HL-60/S4 treated with phorbol 12-myristate 13-acetate at 8.2 ng/mL for 4 days and 3 days (cell line): ENCODE data around the gene SF3B2.

ENCODE experiments used
- in situ Hi-C: fragments of 300-500 bp; cut with MboI; formaldehyde crosslinking; loops from 2 replicates; pipeline ENCODE4 v1.15.0; 2022; ENCODE audit warnings: low sequenced_read_pairs

SF3B2 gene

DNA sequence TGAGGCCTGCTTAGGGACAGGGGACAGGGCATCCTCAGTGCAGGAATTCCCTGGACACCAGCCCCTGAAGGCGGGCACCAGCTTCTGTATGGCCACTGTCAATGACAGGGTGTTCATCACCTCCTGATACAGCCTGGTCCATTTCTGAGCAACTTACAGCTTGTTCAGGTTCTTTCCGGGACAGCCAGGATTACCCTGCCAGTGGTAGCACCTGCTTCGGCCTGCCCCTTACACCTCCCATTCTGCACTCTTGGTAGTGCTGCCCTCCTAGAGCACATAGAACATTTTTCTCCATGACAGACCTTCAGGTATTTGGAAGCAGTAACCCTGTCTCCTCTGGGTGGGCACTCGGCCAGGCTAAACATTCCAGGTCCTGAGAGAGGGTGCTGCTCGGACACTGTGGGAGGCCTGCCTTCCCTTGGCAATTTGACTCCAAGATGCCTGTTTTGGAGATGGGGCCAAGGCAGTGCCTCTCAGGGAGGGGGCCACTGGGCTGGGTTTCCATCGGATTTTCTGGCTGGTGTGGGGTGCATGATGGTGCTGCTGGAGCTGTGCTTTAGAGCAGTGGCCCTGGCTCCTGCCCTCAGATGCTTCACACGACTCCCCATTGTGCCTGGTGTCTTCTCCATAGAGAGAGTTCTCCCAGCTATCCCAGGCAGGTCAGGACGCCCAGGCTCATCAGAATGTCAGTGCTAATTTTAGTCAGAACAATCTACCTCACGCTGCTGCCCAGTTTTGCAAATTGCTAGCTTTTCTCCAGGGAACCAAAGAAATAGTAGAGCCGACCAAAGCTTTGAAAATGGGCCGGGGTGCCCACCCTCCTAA lies 4.4 kb upstream of the SF3B2 start:
- in situ Hi-C loops, result no loop called here

DNA sequence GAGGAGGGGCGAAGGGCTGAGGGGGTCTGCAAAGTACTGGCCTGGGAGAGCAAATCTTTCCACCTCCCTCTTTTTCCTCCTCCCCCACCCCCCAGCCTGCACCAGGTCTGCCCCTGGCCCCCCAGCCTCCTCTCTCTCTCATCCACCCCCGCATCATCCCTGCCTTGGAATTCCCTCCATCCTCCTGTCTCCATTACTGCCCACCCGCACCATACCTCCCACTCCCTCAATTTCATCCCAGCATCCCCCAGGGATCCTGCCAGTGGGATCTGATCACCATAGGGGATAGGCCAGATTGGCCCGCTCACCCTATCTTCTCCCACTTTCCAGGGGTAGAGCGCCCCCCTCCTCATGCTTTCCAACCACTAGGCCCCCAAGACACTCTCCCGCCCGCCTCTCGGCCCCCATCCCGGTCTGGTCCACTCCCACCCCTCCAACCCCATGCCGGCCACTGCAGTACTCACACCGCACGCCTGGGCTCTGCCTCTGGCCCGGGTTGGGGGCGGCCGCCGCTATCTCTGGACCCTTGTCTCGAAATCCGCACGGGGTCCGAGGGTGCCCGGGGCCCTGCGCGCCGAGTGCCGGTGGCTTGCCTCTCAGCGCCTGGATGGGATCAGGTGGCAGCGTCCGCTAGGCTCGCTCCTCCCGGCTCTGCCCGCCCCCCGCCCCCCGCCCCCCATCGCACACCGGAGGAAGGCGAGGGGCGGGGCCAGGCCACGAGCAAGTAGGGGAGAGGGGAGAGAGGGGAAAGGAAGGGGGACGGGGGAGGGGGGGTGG lies 3.4 kb upstream of the SF3B2 start, which contains the start of gene GAL3ST3:
Gene GAL3ST3, minus strand, starts transcription at position 615 of the 777 bp plus-strand sequence. CDS start 3,746 bp downstream, outside the sequence.
- in situ Hi-C loops, result no loop called here

- in situ Hi-C loops, result no loop called here
Observed at GRCh38 chr11:66050581-66051231, 1.5 kb upstream of the SF3B2 start.

DNA sequence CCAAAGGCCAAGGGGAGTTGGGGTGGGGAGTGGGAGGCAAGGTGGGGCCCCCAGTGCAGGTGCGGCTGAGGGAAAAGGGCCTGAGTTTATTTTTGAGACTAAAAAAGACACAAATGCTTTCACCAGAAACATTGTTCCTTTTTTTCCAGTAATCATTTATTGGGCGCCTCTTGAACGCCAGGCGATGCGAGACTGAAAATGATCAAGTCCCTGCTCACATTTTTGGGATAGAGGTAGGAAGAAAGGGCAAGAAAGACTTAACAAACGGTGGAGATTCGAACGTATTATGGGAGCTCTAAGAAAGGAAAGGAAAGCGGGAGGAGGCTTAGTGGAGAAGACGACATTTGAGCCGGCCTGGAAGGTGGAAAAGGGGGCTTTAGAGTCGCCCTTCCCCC lies 796 bp upstream of the SF3B2 start:
- in situ Hi-C loops, result no loop called here

- in situ Hi-C loops, result no loop called here
Observed at GRCh38 chr11:66052664-66052982, 459 bp downstream of the SF3B2 start.

- in situ Hi-C loops, result no loop called here
Observed at GRCh38 chr11:66055021-66055420, 2.9 kb downstream of the SF3B2 start.

DNA sequence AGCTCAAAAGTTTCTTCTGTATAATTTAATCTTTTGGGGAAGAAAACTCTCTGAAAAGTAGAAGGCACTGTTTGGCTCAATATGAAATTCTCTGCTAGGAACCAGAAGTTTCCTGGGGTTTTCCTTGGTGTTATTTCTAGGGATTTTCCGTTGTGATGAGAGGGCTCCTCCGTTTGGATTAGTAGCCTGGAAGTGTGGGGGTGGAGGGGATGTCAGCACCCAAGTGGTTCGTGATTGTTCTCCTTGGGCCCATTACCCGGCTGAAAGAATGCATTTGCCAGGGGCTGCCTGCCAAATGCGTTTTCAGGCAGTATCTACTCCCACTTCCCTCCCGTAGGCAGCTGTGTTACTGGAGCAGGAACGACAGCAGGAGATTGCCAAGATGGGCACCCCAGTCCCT lies 4.3 kb downstream of the SF3B2 start:
- in situ Hi-C loops, result no loop called here

DNA sequence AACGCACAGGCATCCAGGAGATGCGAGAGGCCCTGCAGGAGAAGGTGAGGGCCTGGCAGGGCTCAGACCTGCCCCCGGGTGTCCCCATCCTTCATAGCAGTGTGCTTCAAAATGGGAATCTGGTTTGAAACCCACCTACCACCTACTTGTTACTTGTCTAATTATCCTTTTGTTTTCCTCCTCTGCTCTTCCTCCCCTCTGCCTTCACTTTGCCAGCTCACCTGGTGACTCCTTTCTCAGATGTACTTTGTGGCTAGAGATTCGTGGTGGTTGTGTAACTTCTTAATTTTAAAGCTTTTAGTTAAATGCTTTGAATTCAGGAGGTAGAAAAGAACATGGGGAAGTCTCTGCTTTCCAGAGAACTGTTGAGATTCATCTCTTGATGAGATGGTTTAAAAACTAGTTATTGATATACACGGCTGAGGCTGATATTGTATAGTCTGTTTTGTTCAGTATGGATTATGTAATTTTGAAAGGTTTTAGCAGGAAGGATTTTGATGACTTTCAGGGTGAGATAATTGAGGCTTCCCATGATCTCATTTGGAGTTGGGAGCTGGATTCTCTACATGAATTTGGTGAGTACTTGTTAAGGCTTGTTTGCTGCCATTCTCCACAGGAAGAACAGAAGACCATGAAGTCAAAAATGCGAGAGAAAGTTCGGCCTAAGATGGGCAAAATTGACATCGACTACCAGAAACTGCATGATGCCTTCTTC lies 8.0 kb downstream of the SF3B2 start:
- in situ Hi-C loops, result no loop called here

DNA sequence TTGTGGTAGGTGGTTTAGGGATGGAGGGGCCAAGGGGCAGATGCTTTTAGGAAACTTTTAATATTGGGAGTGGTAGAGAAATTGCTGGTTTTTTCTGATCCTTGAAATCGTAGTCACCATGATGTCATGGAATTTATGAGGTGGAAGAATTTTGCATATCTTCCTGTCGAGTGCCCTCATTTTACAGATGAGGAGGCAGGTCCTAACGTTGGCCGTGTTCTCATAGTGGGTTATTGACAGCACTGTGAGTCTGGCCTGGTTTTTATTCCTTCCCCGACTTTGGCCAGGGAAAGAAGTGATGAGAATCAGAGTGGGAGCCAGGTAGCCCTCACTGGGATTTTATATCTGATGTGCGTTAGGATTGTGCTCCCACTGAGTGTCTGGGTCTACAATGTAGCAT lies 9.1 kb downstream of the SF3B2 start:
- in situ Hi-C loops, result no loop called here

DNA sequence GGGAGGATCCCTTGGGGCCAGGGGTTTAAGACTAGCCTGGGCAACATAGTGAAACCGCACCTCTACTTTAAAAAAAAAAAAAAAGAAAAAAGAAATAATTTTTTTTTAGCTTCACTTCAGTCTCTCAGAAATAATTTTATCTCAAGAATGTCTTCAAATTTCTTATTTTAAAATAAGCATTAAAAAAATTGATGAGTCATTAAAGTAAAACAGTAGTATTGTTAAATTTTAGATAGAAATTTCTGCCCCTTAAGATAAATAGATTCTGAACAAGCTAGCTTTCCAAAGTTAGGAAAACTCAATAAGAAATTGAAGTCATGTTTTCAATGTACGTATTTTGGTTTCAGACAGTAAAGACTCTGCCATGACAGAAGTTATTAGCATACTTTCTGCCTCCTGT lies 10.2 kb downstream of the SF3B2 start:
- in situ Hi-C loops, result no loop called here

- in situ Hi-C loops, result no loop called here
Observed at GRCh38 chr11:66063900-66064299, 11.7 kb downstream of the SF3B2 start.

DNA sequence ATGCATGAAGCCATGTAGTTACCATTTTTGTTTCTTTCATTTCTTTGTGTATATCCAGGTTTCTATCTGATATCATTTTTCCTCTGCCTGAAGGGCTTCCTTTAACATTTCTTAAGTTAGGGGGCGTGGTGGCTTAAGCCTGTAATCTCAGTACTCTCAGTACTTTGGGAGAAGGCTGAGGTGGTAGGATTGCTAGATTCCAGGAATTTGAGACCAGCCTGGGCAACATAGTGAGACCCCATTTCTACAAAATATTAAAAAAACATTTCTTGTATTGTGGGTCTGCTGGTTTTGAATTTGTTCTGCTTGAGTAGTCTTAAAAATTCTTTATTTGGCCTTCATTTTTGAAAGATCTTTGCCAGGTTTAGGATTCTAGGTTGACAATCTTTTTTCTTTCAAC lies 12.4 kb downstream of the SF3B2 start:
- in situ Hi-C loops, result no loop called here

DNA sequence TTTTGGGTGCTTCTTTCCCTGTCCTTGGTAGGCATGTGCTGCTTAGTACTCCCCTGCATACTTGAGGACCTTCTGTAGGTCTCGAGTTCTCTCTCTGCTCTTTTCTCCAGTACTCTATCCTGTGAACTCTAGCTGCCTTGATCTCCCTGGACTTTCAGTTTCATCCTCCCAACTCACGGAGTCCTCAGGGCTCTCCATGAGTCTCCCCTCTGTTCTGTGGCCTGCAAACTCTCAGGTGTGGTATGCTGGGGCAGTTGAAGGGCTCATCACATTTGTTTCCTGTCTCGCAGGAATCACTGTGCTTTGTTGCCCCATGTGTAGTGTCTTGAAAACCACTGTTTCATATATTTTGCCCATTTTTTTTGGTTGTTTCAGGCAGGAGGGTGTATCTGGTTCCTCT lies 14.6 kb downstream of the SF3B2 start:
- in situ Hi-C loops, result no loop called here

DNA sequence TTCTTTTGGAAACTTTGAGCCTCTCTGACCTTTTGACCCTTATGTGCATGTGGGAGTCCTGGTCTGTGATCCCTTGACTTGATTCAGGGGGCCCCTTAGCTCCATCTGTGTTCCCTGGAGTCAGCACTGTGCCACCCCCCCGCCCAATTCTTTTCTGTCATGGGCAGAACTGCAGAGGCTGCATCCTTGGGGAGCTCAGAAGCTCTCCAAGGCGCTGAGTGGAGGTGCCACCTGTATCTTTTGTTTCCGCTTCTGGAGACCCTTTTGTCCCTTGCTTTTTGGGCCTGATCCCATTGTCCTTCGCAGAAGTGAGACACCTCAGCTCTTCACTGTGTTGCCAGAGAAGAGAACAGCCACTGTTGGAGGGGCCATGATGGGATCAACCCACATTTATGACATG lies 15.5 kb downstream of the SF3B2 start:
- in situ Hi-C loops, result no loop called here

- in situ Hi-C loops, result no loop called here
Observed at GRCh38 chr11:66068154-66068821, 16.1 kb downstream of the SF3B2 start.

DNA sequence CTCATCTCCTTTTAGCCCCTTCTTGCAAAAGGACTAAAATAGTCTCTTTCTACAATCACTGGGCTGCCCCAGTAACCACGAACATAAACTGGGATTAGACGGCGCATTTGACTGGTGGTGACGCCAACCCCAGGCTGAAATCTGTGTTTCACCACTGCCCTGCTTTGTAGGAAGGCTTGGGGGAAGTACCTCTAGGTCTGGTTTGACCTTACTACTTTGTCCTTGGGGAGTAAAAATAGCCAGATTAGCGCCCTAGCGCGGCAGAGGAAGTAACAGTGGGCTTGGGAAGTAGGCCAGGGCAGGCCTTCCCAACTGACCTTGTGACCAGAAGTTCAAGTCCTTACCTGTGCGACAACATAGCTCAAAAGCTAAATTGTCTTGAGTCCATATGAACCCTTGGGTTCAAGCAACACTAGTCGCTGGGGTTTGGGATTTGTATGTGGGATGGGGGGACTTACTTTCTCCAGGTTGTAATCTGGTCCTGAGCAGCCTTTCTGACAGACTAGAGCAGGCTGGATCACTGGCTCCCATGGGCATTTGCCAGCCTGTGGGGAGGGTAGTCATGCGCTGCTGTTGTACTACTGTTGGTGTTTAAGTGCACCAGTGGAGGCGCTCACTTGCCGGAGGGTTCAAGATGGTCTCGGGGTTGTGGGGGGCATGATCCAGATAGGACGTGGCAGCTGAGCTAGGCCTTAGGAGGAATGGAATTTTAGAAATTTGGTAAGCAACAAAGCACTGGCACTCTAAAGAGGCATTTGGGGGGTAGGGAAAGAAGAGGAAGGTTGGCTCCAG lies 17.0 kb downstream of the SF3B2 start:
- in situ Hi-C loops, result no loop called here

- in situ Hi-C loops, result no loop called here
Observed at GRCh38 chr11:66069715-66070603, 17.8 kb downstream of the SF3B2 start, which contains the start of gene PACS1. Gene PACS1 (plus strand): TSS chr11:66070272. CDS start chr11:66070487, 215 bp downstream.

- in situ Hi-C loops, result no loop called here
Observed at GRCh38 chr11:66070604-66071380, 18.6 kb downstream of the SF3B2 start.
